Uterus (tissue), 4 donors: Measurements from ENCODE around the gene CEP89. TPM values are rescaled to one million over a fixed set of nuclear protein-coding genes. Genes with fewer than 3 reads are reported as not detected.
"Not testable (repeated sequence)": the region's sequence is repeated elsewhere in the genome, so short reads cannot be mapped to it uniquely, and the experiment has no call there.

Experiments used
- DNase-seq, 2 donors: peaks; one replicate each; pipeline ENCODE4 v3.0.0-alpha.2; 2019 to 2020
- H3K27ac ChIP-seq, 2 donors: fragments of 200-600 bp; sonication (generic); 1 replicate in 1 of 2; 2 replicates in 1 of 2; pipeline ENCODE4 v1.5.1; 2016 to 2018
- H3K27me3 ChIP-seq, 2 donors: fragments of 200-600 bp; sonication (generic); one replicate each; pipeline ENCODE4 v1.5.1; 2018 to 2019; ENCODE audit warnings: control low read depth in 1 of 2
- H3K36me3 ChIP-seq, 2 donors: fragments of 200-600 bp; sonication (generic); one replicate each; pipeline ENCODE4 v1.5.1; 2019; ENCODE audit warnings: control low read depth in 1 of 2
- H3K4me1 ChIP-seq, 2 donors: fragments of 200-600 bp; sonication (generic); one replicate each; pipeline ENCODE4 v1.5.1; 2018 to 2019; ENCODE audit warnings: control low read depth in 1 of 2
- H3K4me3 ChIP-seq, 2 donors: fragments of 200-600 bp; sonication (generic); 1 replicate in 1 of 2; 2 replicates in 1 of 2; pipeline ENCODE4 v1.5.1; 2018 to 2019; ENCODE audit warnings: mild to moderate bottlenecking in 1 of 2
- H3K9me3 ChIP-seq, 2 donors: fragments of 200-600 bp; sonication (generic); one replicate each; pipeline ENCODE4 v1.5.1; 2019; ENCODE audit warnings: control low read depth in 1 of 2
- POLR2A ChIP-seq, 2 donors: fragments of 450-650 bp; IDR thresholded peaks; one replicate each; pipeline ENCODE4 v1.6.1; 2016; ENCODE audit warnings: antibody characterized with exemption in 2 of 2, mild to moderate bottlenecking in 1 of 2, moderate library complexity in 1 of 2
- intact Hi-C: fragments of 100-400 bp; cut with DNase I; formaldehyde crosslinking; loops from one replicate; pipeline ENCODE4 v1.15.1; 2023; ENCODE audit warnings: low total_unique reads
- total RNA-seq, 4 donors: library from RNA; depleted of rRNA in 3 of 4; stranded (reverse); fragments of >200 nt in 3 of 4; gene quantifications; one replicate each; pipeline versions ENCODE4 v1.1.0 to v1.2.4, GENCODE V29; 2014 to 2023
- TF ChIP-seq, protein P1 (sequence below), 4 experiments: fragments of 200-600 bp in 2 of 4; fragments of 450-650 bp in 2 of 4; sonication (generic) in 2 of 4; IDR thresholded peaks; one replicate each; pipeline ENCODE4 v1.5.1; 2016 to 2019; ENCODE audit warnings: antibody characterized with exemption in 4 of 4, mild to moderate bottlenecking in 2 of 4, moderate library complexity in 1 of 4
- donor health status: DM: yes; HTN: yes; CAD: no.

The CEP89 gene
- total RNA-seq, 4 donors from 2014 or later: 5.1 to 29.2 (median 10.6) TPM

- intact Hi-C loops: no loop called here
- no peak overlapping the region for H3K27ac ChIP-seq
- no peak for DNase-seq
Observed at GRCh38 chr19:32988724-32989123, 17.0 kb upstream of the CEP89 start.

DNA sequence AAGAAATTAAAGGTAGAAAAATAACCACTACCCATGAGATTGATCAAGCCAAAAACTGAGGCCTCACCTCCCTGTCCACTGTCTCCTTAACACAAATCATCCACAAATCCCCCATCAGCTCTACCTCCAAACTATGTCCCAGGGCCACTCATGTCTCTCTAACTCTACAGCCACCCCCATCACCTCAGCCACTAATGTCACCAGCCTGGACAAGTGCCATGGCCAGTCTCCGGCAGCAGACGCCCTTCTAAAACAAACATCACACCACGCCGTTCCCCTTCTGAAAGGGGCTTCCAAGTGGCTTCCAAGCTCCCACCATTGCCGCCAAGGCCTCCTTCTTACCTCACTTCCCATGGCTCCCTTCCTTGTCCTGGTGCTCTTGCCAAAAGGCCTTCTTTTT, 16.5 kb upstream of the CEP89 start:
- H3K36me3 ChIP-seq, H3K27ac ChIP-seq, H3K4me1 ChIP-seq, H3K4me3 ChIP-seq, DNase-seq, H3K27me3 ChIP-seq, intact Hi-C loops, H3K9me3 ChIP-seq: not testable (repeated sequence)

More at GRCh38 chr19:32988724-32989123, 17.0 kb upstream of the CEP89 start:
- Histone ChIP-seq H3K4me1 (no peaks in the 10 kb centered on the region), H3K27me3 (no peaks in the 10 kb centered on the region), H3K9me3 (no peaks in the 10 kb centered on the region), H3K36me3 (no peaks in the 10 kb centered on the region), H3K4me3 (no peak overlapping the region)
- TF ChIP-seq, protein P1, sequence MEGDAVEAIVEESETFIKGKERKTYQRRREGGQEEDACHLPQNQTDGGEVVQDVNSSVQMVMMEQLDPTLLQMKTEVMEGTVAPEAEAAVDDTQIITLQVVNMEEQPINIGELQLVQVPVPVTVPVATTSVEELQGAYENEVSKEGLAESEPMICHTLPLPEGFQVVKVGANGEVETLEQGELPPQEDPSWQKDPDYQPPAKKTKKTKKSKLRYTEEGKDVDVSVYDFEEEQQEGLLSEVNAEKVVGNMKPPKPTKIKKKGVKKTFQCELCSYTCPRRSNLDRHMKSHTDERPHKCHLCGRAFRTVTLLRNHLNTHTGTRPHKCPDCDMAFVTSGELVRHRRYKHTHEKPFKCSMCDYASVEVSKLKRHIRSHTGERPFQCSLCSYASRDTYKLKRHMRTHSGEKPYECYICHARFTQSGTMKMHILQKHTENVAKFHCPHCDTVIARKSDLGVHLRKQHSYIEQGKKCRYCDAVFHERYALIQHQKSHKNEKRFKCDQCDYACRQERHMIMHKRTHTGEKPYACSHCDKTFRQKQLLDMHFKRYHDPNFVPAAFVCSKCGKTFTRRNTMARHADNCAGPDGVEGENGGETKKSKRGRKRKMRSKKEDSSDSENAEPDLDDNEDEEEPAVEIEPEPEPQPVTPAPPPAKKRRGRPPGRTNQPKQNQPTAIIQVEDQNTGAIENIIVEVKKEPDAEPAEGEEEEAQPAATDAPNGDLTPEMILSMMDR (IDR thresholded peaks at IDR 0.05): no peak
- no peak for TF ChIP-seq POLR2A (IDR thresholded peaks at IDR 0.05)

- H3K4me1 ChIP-seq, H3K36me3 ChIP-seq, H3K9me3 ChIP-seq, intact Hi-C loops, H3K4me3 ChIP-seq, DNase-seq, H3K27ac ChIP-seq, H3K27me3 ChIP-seq: not testable (repeated sequence)
Observed at GRCh38 chr19:32982488-32982887, 10.7 kb upstream of the CEP89 start.

DNA sequence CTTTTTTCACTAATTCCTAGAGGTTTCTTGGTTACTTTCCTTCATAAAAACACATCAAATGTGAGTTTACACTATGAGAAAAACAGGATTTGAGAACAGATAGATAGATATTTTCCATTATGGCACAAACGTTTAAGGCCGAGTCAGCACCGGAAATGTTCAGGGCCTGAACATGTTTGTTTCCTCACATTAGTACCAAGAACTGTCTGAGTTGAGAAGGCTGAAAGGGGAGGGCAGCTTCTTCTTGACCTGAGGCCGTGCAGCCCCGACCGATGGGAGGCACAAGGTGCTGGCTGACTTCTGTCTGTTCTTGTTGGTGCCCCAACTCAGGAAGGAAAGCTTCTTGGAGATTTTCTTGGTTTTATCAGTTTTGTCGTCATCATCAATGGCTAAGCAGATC, 8.0 kb upstream of the CEP89 start:
- H3K9me3 ChIP-seq, H3K27ac ChIP-seq, H3K4me1 ChIP-seq, H3K27me3 ChIP-seq, DNase-seq, H3K4me3 ChIP-seq, H3K36me3 ChIP-seq: not testable (repeated sequence)
- intact Hi-C loops: loop anchor here (10.0 kb wide), 1 partner anchor 105 kb away; the partner anchor contains the start of gene GPATCH1

DNA sequence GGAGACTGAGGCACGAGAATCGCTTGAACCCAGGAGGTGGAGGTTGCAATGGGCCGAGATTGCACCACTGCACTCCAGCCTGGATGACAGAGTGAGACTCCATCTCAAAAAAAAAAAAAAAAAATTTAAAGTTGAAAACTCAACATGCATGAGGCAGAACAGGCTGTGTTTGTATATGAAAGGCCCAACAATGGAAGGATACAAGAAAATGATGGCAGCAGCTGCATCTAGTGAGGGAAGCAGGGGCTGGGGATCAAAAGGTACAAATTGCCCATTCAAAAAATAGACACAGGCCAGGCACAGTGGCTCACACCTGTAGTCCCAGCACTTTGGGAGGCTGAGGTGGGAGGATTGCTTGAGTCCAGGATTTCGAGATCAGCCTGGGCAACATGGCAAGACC, 6.1 kb upstream of the CEP89 start:
- H3K9me3 ChIP-seq, H3K27me3 ChIP-seq, H3K36me3 ChIP-seq, H3K4me3 ChIP-seq, H3K4me1 ChIP-seq, H3K27ac ChIP-seq, DNase-seq: not testable (repeated sequence)
- intact Hi-C loops: loop anchor here (10.0 kb wide), 1 partner anchor 107 kb away; the partner anchor contains the start of gene GPATCH1

GRCh38 chr19:32977280-32977679, 5.5 kb upstream of the CEP89 start:
- TF ChIP-seq, protein P1 (IDR thresholded peaks at IDR 0.05): no peak
- no peak for TF ChIP-seq POLR2A (IDR thresholded peaks at IDR 0.05)
- intact Hi-C loops: loop anchor here (10.0 kb wide), 1 partner anchor 108 kb away; the partner anchor contains the start of gene GPATCH1
- Histone ChIP-seq H3K27me3 (no peaks in the 10 kb centered on the region), H3K9me3 (no peaks in the 10 kb centered on the region), H3K4me3 (no peak overlapping the region), H3K4me1 (no peaks in the 10 kb centered on the region), H3K27ac (no peak overlapping the region), H3K36me3 (no peaks in the 10 kb centered on the region)
- DNase-seq: no peak

GRCh38 chr19:32976223-32976805, 4.6 kb upstream of the CEP89 start:
- DNase-seq: peak; percentile 49 to 66
- Histone ChIP-seq H3K9me3 (no peaks in the 10 kb centered on the region), H3K4me1 (no peaks in the 10 kb centered on the region), H3K36me3 (no peaks in the 10 kb centered on the region), H3K27ac (no peak overlapping the region), H3K4me3 (no peak overlapping the region), H3K27me3 (no peaks in the 10 kb centered on the region)
- intact Hi-C loops: loop anchor here (10.0 kb wide), 1 partner anchor 108 kb away; the partner anchor contains the start of gene GPATCH1
- no peak for TF ChIP-seq POLR2A (IDR thresholded peaks at IDR 0.05)
- TF ChIP-seq, protein P1 (IDR thresholded peaks at IDR 0.05): peak; percentile 43 to 69 (median 51)
